OCI-LY1 (cell line): ENCODE results near the gene DENND5B.

ENCODE experiments used
- H2AFZ ChIP-seq: fragments of 200-600 bp; sonication (generic), shearing (Covaris generic); 2 replicates; pipeline ENCODE4 v1.6.0; 2014; ENCODE audit warnings: antibody characterized with exemption, mild to moderate bottlenecking, low read length
- H3F3A ChIP-seq: fragments of 200-600 bp; sonication (generic), shearing (Covaris generic); 2 replicates; pipeline ENCODE4 v1.6.0; 2014; ENCODE audit warnings: mild to moderate bottlenecking, antibody characterized with exemption, low read length, moderate library complexity; ENCODE audit not compliant: insufficient read depth
- H3K27ac ChIP-seq: fragments of 200-600 bp; sonication (generic); 2 replicates; pipeline ENCODE4 v1.5.1; 2014; ENCODE audit warnings: low read length, mixed run types, mild to moderate bottlenecking, low read depth; ENCODE audit not compliant: poor library complexity, severe bottlenecking
- H3K27me3 ChIP-seq: fragments of 200-600 bp; sonication (generic); 2 replicates; pipeline ENCODE4 v1.6.0; 2014; ENCODE audit warnings: antibody characterized with exemption, mild to moderate bottlenecking, low read length, moderate library complexity; ENCODE audit not compliant: insufficient read depth
- H3K36me3 ChIP-seq: fragments of 200-600 bp; sonication (generic); 2 replicates; pipeline ENCODE4 v1.6.1; 2014; ENCODE audit warnings: mild to moderate bottlenecking, antibody characterized with exemption, low read length, moderate library complexity, mixed read lengths; ENCODE audit not compliant: insufficient read depth
- H3K4me1 ChIP-seq: fragments of 200-600 bp; sonication (generic); 2 replicates; pipeline ENCODE4 v1.5.1; 2014; ENCODE audit warnings: mild to moderate bottlenecking, low read length, moderate library complexity; ENCODE audit not compliant: insufficient read depth, severe bottlenecking
- H3K4me2 ChIP-seq: fragments of 200-600 bp; sonication (generic), shearing (Covaris generic); 2 replicates; pipeline ENCODE4 v1.6.1; 2014; ENCODE audit warnings: low read length
- H3K4me3 ChIP-seq: fragments of 200-600 bp; sonication (generic); 2 replicates; pipeline ENCODE4 v1.5.1; 2014; ENCODE audit warnings: low read length, low read depth, mild to moderate bottlenecking, mixed read lengths; ENCODE audit not compliant: poor library complexity, severe bottlenecking
- H3K79me2 ChIP-seq: fragments of 200-600 bp; shearing (Covaris generic); 2 replicates; pipeline ENCODE4 v1.6.1; 2016; ENCODE audit warnings: mixed run types, low read length, mixed read lengths; ENCODE audit not compliant: insufficient read depth
- H3K9ac ChIP-seq: fragments of 200-600 bp; sonication (generic), shearing (Covaris generic); 2 replicates; pipeline ENCODE4 v1.6.1; 2014; ENCODE audit warnings: mild to moderate bottlenecking, low read length, mixed read lengths
- H3K9me2 ChIP-seq: fragments of 200-600 bp; sonication (generic), shearing (Covaris generic); 2 replicates; pipeline ENCODE4 v1.6.1; 2014; ENCODE audit warnings: low read depth, mild to moderate bottlenecking, low read length, mixed read lengths
- H3K9me3 ChIP-seq: fragments of 200-600 bp; shearing (Covaris generic); 2 replicates; pipeline ENCODE4 v1.6.1; 2014; ENCODE audit warnings: low read length, mixed read lengths
- H4K20me1 ChIP-seq: fragments of 200-600 bp; sonication (generic), shearing (Covaris generic); 2 replicates; pipeline ENCODE4 v1.6.0; 2016; ENCODE audit warnings: mild to moderate bottlenecking, low read length; ENCODE audit not compliant: insufficient read depth
- EZH2 ChIP-seq: fragments of 200-600 bp; sonication (generic), shearing (Covaris generic); IDR thresholded peaks from 2 replicates; pipeline ENCODE4 v1.8.0; 2017; ENCODE audit warnings: borderline replicate concordance, mixed run types, mild to moderate bottlenecking, antibody characterized with exemption, low read length, moderate library complexity, mixed read lengths
- TF ChIP-seq, protein P1 (sequence below): fragments of 200-600 bp; sonication (generic), shearing (Covaris generic); IDR thresholded peaks from 2 replicates; pipeline ENCODE4 v1.5.1; 2017; ENCODE audit warnings: mild to moderate bottlenecking, antibody characterized with exemption, low read length, moderate library complexity, mixed read lengths

Gene DENND5B

DNA sequence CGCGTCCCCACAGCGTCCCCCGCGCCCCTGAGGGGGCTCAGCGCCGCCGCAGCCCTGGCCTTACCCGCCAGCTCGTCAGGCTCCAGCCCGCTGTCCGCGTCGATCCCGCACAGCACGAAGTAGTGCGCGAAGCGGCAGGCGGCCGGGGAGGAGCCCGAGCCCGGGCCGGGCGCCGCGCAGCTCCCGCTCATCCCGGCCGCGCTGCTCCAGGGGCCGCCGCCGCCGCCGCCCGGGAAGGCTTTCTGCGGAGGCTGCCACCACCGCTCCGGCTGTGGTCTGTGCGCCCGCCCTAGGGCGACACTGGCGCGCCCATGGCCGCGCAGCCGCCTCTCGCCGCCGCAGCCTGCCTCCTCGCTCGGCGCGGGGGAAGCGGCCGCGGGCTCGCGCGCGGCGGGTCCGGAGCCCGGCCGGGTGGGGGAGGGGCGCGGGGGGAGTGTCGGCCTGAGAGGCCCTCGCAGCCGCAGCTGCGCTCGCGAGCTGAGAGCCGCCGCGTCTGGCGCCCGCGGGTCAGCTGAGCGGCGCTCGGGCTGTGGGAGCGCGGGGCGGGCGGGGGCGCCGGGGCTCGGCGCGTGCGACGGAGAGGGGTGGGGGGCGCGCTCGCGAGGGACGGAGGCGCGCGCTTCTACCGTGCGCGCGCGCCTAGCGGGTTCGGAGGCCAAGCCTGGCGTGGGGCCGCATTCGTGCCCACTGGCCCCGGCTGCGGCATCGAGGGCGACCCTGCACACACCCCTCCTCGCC lies at the start of gene DENND5B:
TSS of gene DENND5B (minus strand) at position 495 of the 738 bp plus-strand sequence. CDS start at position 191, 304 bp downstream.
- Histone ChIP-seq H3K9me2 (no peaks in the 10 kb centered on the region), H3F3A (no peaks in the 10 kb centered on the region), H3K4me3 (peak within 1 kb of the TSS; percentile 82), H3K4me2 (peak within 1 kb of the TSS; percentile 69), H3K9me3 (no peaks in the 10 kb centered on the region), H3K9ac (peak within 1 kb of the TSS; percentile 94), H3K79me2 (peaks cover 32% of the 10 kb centered on the region), H2AFZ (no peak within 1 kb of the TSS), H4K20me1 (0 out of 2 replicates have a peak, but pooled peaks cover 2% of the 10 kb centered on the region), H3K27me3 (no peaks in the 10 kb centered on the region), H3K27ac (peak within 1 kb of the TSS; percentile 55), H3K36me3 (peaks cover 8% of the 10 kb centered on the region; the same call in 1 of the 2 replicates), H3K4me1 (peaks cover 53% of the 10 kb centered on the region)
- TF ChIP-seq, protein P1, sequence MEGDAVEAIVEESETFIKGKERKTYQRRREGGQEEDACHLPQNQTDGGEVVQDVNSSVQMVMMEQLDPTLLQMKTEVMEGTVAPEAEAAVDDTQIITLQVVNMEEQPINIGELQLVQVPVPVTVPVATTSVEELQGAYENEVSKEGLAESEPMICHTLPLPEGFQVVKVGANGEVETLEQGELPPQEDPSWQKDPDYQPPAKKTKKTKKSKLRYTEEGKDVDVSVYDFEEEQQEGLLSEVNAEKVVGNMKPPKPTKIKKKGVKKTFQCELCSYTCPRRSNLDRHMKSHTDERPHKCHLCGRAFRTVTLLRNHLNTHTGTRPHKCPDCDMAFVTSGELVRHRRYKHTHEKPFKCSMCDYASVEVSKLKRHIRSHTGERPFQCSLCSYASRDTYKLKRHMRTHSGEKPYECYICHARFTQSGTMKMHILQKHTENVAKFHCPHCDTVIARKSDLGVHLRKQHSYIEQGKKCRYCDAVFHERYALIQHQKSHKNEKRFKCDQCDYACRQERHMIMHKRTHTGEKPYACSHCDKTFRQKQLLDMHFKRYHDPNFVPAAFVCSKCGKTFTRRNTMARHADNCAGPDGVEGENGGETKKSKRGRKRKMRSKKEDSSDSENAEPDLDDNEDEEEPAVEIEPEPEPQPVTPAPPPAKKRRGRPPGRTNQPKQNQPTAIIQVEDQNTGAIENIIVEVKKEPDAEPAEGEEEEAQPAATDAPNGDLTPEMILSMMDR, result no peak
- TF ChIP-seq EZH2, result no peak

DNA sequence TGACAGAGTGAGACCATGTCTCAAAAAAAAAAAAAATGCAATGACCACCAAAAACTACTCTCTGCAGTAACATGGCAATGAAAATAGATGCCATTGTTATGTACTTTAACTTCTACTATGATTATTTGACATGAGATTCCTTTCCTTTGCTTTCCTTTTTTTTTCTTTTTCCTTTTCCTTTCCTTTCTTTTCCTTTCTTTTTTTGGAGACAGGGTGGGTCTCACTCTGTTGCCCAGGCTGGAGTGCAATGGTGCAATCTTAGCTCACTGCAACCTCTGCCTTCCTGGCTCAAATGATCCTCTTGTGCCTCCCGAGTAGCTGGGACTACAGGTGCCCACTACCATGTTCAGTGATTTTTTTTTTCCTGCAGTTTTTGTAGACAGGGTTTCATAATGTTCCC lies 43.7 kb upstream of the DENND5B start:
- Histone ChIP-seq H3K9me3 (no peaks in the 10 kb centered on the region), H3K4me1 (peaks cover 43% of the 10 kb centered on the region), H2AFZ (0 out of 2 replicates have a peak overlapping the region, but pooled peaks have one; percentile 28), H3K27ac (peak overlapping the region; percentile 91), H3K36me3 (no peaks in the 10 kb centered on the region), H4K20me1 (no peaks in the 10 kb centered on the region), H3K79me2 (no peaks in the 10 kb centered on the region), H3K4me3 (no peak overlapping the region), H3K9me2 (no peaks in the 10 kb centered on the region), H3K9ac (no peak overlapping the region), H3F3A (no peaks in the 10 kb centered on the region), H3K27me3 (no peaks in the 10 kb centered on the region), H3K4me2 (no peak overlapping the region)
- TF ChIP-seq, protein P1, result no peak
- TF ChIP-seq EZH2, result no peak

DNA sequence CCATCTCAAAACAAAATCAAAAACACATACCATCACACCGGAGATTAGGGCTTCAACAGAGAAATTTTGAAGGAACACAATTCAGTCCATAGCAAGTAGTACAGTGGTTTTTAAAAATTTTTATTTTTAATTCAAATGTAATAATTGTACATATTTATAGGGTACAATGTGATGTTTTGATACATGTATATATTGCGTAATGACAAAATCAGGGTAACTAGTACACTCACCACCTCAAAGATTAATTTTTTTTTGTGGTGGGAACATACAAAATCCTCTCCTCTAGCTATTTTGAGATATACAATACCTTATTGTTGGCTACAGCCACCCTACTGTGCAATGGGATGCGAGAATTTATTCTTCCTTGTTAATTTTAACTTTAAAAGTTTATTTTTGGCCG lies 42.5 kb upstream of the DENND5B start:
- Histone ChIP-seq H3K27me3 (no peaks in the 10 kb centered on the region), H3K9me2 (no peaks in the 10 kb centered on the region), H3K9ac (no peak overlapping the region), H3K9me3 (no peaks in the 10 kb centered on the region), H3K27ac (no peak overlapping the region), H3F3A (no peaks in the 10 kb centered on the region), H3K4me2 (no peak overlapping the region), H3K79me2 (no peaks in the 10 kb centered on the region), H3K36me3 (no peaks in the 10 kb centered on the region), H3K4me1 (peaks cover 45% of the 10 kb centered on the region), H3K4me3 (no peak overlapping the region), H4K20me1 (no peaks in the 10 kb centered on the region), H2AFZ (no peak overlapping the region)
- TF ChIP-seq, protein P1, result no peak
- no peak for TF ChIP-seq EZH2
